MM.1S (cell line): Measurements from ENCODE around the gene SLC38A8.

ENCODE experiments used
- DNase-seq: peaks from one replicate; pipeline ENCODE4 v3.0.0-alpha.2; 2015
- H2AFZ ChIP-seq: fragments of 300-600 bp; sonication (generic); 2 replicates; pipeline ENCODE4 v1.6.0; 2016; ENCODE audit warnings: antibody characterized with exemption, low read length
- H3F3A ChIP-seq: fragments of 300-600 bp; sonication (generic); 2 replicates; pipeline ENCODE4 v1.6.1; 2016; ENCODE audit warnings: mild to moderate bottlenecking, antibody characterized with exemption, low read length, moderate library complexity, mixed read lengths; ENCODE audit not compliant: insufficient read depth
- H3K27ac ChIP-seq: fragments of 300-600 bp; sonication (generic); 2 replicates; pipeline ENCODE4 v1.5.1; 2016; ENCODE audit warnings: mild to moderate bottlenecking, low read length
- H3K27me3 ChIP-seq: fragments of 300-600 bp; sonication (generic); replicated peaks from 2 replicates; pipeline ENCODE4 v1.6.0; 2016; ENCODE audit warnings: low read length; ENCODE audit not compliant: insufficient read depth
- H3K36me3 ChIP-seq: fragments of 300-600 bp; sonication (generic); replicated peaks from 2 replicates; pipeline ENCODE4 v1.6.1; 2016; ENCODE audit warnings: mild to moderate bottlenecking, low read length, mixed read lengths; ENCODE audit not compliant: insufficient read depth
- H3K4me1 ChIP-seq: fragments of 300-600 bp; sonication (generic); 2 replicates; pipeline ENCODE4 v1.6.1; 2016; ENCODE audit warnings: low read length, mixed read lengths
- H3K4me2 ChIP-seq: fragments of 300-600 bp; sonication (generic); 2 replicates; pipeline ENCODE4 v1.6.0; 2016; ENCODE audit warnings: low read depth, low read length
- H3K4me3 ChIP-seq: fragments of 300-600 bp; sonication (generic); 2 replicates; pipeline ENCODE4 v1.5.1; 2016; ENCODE audit warnings: low read length, mixed read lengths
- H3K79me2 ChIP-seq: fragments of 300-600 bp; sonication (generic); 2 replicates; pipeline ENCODE4 v1.6.1; 2016; ENCODE audit warnings: mixed run types, low read length, mixed read lengths
- H3K9ac ChIP-seq: fragments of 300-600 bp; sonication (generic); 2 replicates; pipeline ENCODE4 v1.6.1; 2016; ENCODE audit warnings: low read length, mixed read lengths
- H3K9me2 ChIP-seq: fragments of 300-600 bp; sonication (generic); replicated peaks from 2 replicates; pipeline ENCODE4 v1.6.1; 2016; ENCODE audit warnings: mild to moderate bottlenecking, low read length, mixed read lengths; ENCODE audit not compliant: insufficient read depth
- H3K9me3 ChIP-seq: fragments of 300-600 bp; sonication (generic); replicated peaks from 2 replicates; pipeline ENCODE4 v1.6.1; 2016; ENCODE audit warnings: mild to moderate bottlenecking, low read length, mixed read lengths; ENCODE audit not compliant: insufficient read depth
- H4K20me1 ChIP-seq: fragments of 300-600 bp; sonication (generic); 2 replicates; pipeline ENCODE4 v1.6.1; 2016; ENCODE audit warnings: mild to moderate bottlenecking, low read length, moderate library complexity, mixed read lengths; ENCODE audit not compliant: insufficient read depth
- EZH2 ChIP-seq: fragments of 300-600 bp; sonication (generic); optimal IDR thresholded peaks from 2 replicates; pipeline ENCODE3; 2017; ENCODE audit warnings: low read depth, mild to moderate bottlenecking, antibody characterized with exemption, low read length, mixed read lengths
- EZH2phosphoT487 ChIP-seq: fragments of 300-600 bp; sonication (generic); IDR thresholded peaks from 2 replicates; pipeline ENCODE4 v1.6.1; 2018; ENCODE audit warnings: antibody characterized with exemption, low read length
- TF ChIP-seq, protein P1 (sequence below): fragments of 300-600 bp; sonication (generic); IDR thresholded peaks from 2 replicates; pipeline ENCODE4 v1.5.1; 2016; ENCODE audit warnings: antibody characterized with exemption, low read length, mixed read lengths

The SLC38A8 gene

DNA sequence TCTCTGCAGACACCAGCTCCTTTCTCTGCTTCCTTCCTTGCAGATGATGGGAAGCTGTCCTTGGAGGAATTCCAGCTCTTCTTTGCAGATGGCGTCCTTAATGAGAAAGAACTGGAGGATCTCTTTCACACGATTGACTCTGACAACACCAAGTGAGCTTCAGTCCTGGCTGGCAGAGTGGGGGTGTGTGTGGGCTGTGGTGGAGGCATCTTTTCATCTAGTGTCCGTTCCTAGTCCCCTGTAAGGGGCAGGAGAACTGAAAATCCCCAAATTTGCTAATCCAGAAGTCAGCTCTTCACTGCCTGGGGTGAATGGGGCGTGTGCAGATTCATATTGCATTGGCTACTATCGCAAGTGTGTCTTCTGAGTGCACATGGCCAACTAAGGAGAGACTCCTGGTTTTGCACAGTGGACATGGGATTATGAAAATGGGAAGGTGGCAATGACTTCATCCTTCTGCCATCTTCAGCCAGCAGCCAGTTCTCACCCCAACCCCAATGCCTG is 64.1 kb downstream of the SLC38A8 start:
- Histone ChIP-seq H3K4me1 (no peaks in the 10 kb centered on the region), H2AFZ (no peak overlapping the region), H3K4me3 (no peak overlapping the region), H3K4me2 (no peak overlapping the region), H3K27me3 (peaks cover 10% of the 10 kb centered on the region), H3K27ac (no peak overlapping the region), H4K20me1 (no peaks in the 10 kb centered on the region), H3F3A (no peaks in the 10 kb centered on the region), H3K36me3 (no peaks in the 10 kb centered on the region), H3K79me2 (no peaks in the 10 kb centered on the region), H3K9ac (no peak overlapping the region), H3K9me2 (no peaks in the 10 kb centered on the region), H3K9me3 (no peaks in the 10 kb centered on the region)
- no peak for DNase-seq
- TF ChIP-seq EZH2 (no peak), EZH2phosphoT487 (no peak)
- TF ChIP-seq, protein P1, sequence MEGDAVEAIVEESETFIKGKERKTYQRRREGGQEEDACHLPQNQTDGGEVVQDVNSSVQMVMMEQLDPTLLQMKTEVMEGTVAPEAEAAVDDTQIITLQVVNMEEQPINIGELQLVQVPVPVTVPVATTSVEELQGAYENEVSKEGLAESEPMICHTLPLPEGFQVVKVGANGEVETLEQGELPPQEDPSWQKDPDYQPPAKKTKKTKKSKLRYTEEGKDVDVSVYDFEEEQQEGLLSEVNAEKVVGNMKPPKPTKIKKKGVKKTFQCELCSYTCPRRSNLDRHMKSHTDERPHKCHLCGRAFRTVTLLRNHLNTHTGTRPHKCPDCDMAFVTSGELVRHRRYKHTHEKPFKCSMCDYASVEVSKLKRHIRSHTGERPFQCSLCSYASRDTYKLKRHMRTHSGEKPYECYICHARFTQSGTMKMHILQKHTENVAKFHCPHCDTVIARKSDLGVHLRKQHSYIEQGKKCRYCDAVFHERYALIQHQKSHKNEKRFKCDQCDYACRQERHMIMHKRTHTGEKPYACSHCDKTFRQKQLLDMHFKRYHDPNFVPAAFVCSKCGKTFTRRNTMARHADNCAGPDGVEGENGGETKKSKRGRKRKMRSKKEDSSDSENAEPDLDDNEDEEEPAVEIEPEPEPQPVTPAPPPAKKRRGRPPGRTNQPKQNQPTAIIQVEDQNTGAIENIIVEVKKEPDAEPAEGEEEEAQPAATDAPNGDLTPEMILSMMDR = no peak

DNA sequence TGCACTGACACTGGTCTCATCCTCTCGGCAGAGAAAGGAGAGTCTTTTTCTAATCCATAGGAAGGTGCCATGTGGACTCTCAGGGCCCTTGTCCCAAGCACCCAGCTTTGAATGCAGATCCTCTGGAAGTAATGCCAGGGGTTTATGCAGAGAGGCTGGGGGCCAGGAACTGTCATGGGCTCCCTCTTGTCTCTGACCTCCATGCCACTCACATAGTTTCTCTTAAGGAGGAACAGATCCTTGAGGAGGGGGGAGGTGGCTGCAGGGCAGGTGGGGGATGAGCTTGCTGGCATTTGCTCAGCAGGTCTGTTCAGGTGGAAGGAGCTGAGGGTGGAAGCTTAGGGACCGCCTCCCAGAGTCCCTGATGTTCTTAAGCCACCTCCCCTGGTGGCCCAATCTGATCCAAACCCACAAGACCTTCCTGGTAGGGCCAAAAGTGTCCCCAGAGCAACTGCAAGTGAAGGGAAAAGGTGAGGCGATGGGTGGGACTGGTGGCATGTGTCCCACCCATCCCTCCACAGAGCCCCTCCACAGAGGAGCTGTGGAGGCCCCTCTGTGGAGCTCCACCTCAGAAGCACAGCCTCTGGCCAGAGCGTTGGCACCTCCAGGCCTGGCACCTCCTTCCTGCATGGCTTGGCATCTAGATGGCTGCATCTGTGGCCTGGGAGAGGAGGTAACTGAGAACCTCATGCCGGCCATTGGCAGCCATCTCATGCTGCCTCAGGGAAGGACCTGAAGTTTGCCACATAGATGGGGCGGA is 65.4 kb downstream of the SLC38A8 start:
- Histone ChIP-seq H3K79me2 (no peaks in the 10 kb centered on the region), H3F3A (no peaks in the 10 kb centered on the region), H3K9me2 (no peaks in the 10 kb centered on the region), H3K9me3 (no peaks in the 10 kb centered on the region), H3K36me3 (no peaks in the 10 kb centered on the region), H3K27ac (no peak overlapping the region), H4K20me1 (no peaks in the 10 kb centered on the region), H3K9ac (no peak overlapping the region), H3K4me2 (no peak overlapping the region), H2AFZ (no peak overlapping the region), H3K4me3 (no peak overlapping the region), H3K4me1 (no peaks in the 10 kb centered on the region), H3K27me3 (peaks cover 15% of the 10 kb centered on the region)
- no peak for DNase-seq
- no peak for TF ChIP-seq EZH2
- no peak for TF ChIP-seq EZH2phosphoT487
- TF ChIP-seq, protein P1 = no peak

DNA sequence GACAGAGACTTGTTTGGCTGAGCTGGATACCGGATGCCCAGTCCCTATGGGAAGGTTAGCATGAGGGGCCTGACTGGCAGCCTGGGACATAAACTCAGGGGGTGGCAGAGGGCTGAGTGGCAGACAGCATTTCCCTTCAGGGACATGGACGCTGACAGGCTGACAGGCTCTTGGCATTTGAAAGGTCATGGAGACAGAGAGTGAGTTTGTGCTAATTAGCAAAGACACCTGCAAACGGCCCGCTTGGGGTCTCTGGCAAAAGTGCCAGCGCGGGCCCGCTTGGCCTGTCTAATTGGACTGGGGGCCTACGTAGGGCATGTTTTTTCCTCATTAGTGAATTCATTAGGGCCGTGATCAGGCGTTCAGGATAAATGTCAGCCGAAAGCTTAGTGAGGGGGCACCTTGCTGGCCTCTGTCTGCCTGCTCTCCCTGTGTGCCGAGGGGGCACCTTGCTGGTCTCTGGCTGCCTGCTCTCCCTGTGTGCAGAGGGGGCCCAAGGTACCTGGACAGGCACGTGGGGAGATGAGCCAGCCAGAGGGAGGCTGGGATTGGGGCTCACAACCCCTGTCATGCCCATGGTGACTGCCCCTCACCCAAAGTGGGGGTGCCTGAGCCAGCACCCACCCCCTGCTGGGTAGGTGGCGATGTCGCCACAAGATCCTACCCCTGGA is 66.9 kb downstream of the SLC38A8 start:
- Histone ChIP-seq H3K9me2 (no peaks in the 10 kb centered on the region), H3F3A (no peaks in the 10 kb centered on the region), H3K9me3 (no peaks in the 10 kb centered on the region), H3K79me2 (no peaks in the 10 kb centered on the region), H3K27me3 (peaks cover 24% of the 10 kb centered on the region), H3K4me1 (no peaks in the 10 kb centered on the region), H4K20me1 (no peaks in the 10 kb centered on the region), H2AFZ (no peak overlapping the region), H3K36me3 (no peaks in the 10 kb centered on the region), H3K9ac (no peak overlapping the region), H3K4me3 (no peak overlapping the region), H3K27ac (no peak overlapping the region), H3K4me2 (no peak overlapping the region)
- TF ChIP-seq, protein P1 = no peak
- TF ChIP-seq EZH2phosphoT487 = no peak
- TF ChIP-seq EZH2 = no peak
- DNase-seq = no peak
